Neural cell (in vitro differentiated cells): ENCODE results near the gene PIKFYVE. TPM values are rescaled to one million over a fixed set of nuclear protein-coding genes. Genes with fewer than 3 reads are reported as not detected.

ENCODE experiments used
- H2AFZ ChIP-seq: fragments of 200-600, 300-800 bp; sonication (generic), shearing (Covaris generic); 2 replicates; pipeline ENCODE4 v1.6.0; 2014; ENCODE audit warnings: low read depth, mild to moderate bottlenecking, antibody characterized with exemption, low read length, moderate library complexity
- H3F3A ChIP-seq: fragments of 200-600 bp; shearing (Covaris generic); 2 replicates; pipeline ENCODE4 v1.6.1; 2016; ENCODE audit warnings: mild to moderate bottlenecking, moderate library complexity, mixed read lengths, antibody characterized with exemption, low read length; ENCODE audit not compliant: insufficient read depth, poor library complexity, severe bottlenecking
- H3K27ac ChIP-seq: fragments of 200-600, 300-800 bp; sonication (generic), shearing (Covaris generic); 2 replicates; pipeline ENCODE4 v1.5.1; 2014; ENCODE audit warnings: mild to moderate bottlenecking, low read length, moderate library complexity
- H3K27me3 ChIP-seq: fragments of 300-800, 200-600 bp; sonication (generic), shearing (Covaris generic); 2 replicates; pipeline ENCODE4 v1.6.0; 2014; ENCODE audit warnings: mild to moderate bottlenecking, low read depth, low read length, moderate library complexity; ENCODE audit not compliant: insufficient read depth
- H3K36me3 ChIP-seq: fragments of 300-800, 200-600 bp; sonication (generic), shearing (Covaris generic); 2 replicates; pipeline ENCODE4 v1.5.1; 2014; ENCODE audit warnings: mild to moderate bottlenecking, antibody characterized with exemption, low read length, moderate library complexity; ENCODE audit not compliant: insufficient read depth
- H3K4me2 ChIP-seq: fragments of 300-800, 200-600 bp; sonication (generic), shearing (Covaris generic); 2 replicates; pipeline ENCODE4 v1.6.0; 2014; ENCODE audit warnings: mild to moderate bottlenecking, low read length
- H3K4me3 ChIP-seq: fragments of 300-800, 200-600 bp; sonication (generic), shearing (Covaris generic); 2 replicates; pipeline ENCODE4 v1.5.1; 2014; ENCODE audit warnings: mild to moderate bottlenecking, low read length, moderate library complexity
- H3K79me2 ChIP-seq: fragments of 200-600 bp; shearing (Covaris generic); replicated peaks from 2 replicates; pipeline ENCODE4 v1.6.0; 2014; ENCODE audit warnings: mild to moderate bottlenecking, low read length, moderate library complexity; ENCODE audit not compliant: insufficient read depth
- H3K9ac ChIP-seq: fragments of 300-800, 200-600 bp; sonication (generic), shearing (Covaris generic); 2 replicates; pipeline ENCODE4 v1.6.1; 2016; ENCODE audit warnings: mild to moderate bottlenecking, low read length, mixed read lengths
- H3K9me2 ChIP-seq: fragments of 200-600 bp; shearing (Covaris generic); 2 replicates; pipeline ENCODE4 v1.6.1; 2016; ENCODE audit warnings: mild to moderate bottlenecking, low read length, mixed read lengths; ENCODE audit not compliant: insufficient read depth
- H3K9me3 ChIP-seq: fragments of 200-600, 300-800 bp; sonication (generic), shearing (Covaris generic); 2 replicates; pipeline ENCODE4 v1.6.1; 2016; ENCODE audit warnings: mild to moderate bottlenecking, mixed run types, low read length, moderate library complexity, mixed read lengths
- H4K20me1 ChIP-seq: fragments of 200-600 bp; shearing (Covaris generic); 2 replicates; pipeline ENCODE4 v1.6.1; 2016; ENCODE audit warnings: mild to moderate bottlenecking, mixed run types; ENCODE audit not compliant: insufficient read depth
- EP300 ChIP-seq: fragments of 450-650 bp; conservative IDR thresholded peaks from 2 replicates; pipeline ENCODE4 v1.6.1; 2014; ENCODE audit warnings: antibody characterized with exemption, mild to moderate bottlenecking, moderate library complexity; ENCODE audit not compliant: poor library complexity, severe bottlenecking
- EZH2 ChIP-seq: fragments of 200-600, 300-800 bp; shearing (Covaris generic), sonication (generic); IDR thresholded peaks from 2 replicates; pipeline ENCODE4 v1.6.1; 2014; ENCODE audit warnings: antibody characterized with exemption, low read length, borderline replicate concordance, mild to moderate bottlenecking; ENCODE audit not compliant: insufficient read depth, poor library complexity, severe bottlenecking
- MXI1 ChIP-seq: fragments of 450-650 bp; conservative IDR thresholded peaks from 2 replicates; pipeline ENCODE4 v1.6.1; 2014; ENCODE audit warnings: antibody characterized with exemption, mild to moderate bottlenecking; ENCODE audit not compliant: poor library complexity, severe bottlenecking
- POLR2AphosphoS5 ChIP-seq: IDR thresholded peaks from 2 replicates; pipeline ENCODE4 v1.6.1; 2012
- RAD21 ChIP-seq: fragments of 450-650 bp; conservative IDR thresholded peaks from 2 replicates; pipeline ENCODE4 v1.6.1; 2014; ENCODE audit warnings: antibody characterized with exemption, mild to moderate bottlenecking, moderate library complexity
- SMC3 ChIP-seq: fragments of 450-650 bp; conservative IDR thresholded peaks from 2 replicates; pipeline ENCODE4 v1.6.1; 2014; ENCODE audit warnings: antibody characterized with exemption, mild to moderate bottlenecking, moderate library complexity; ENCODE audit not compliant: poor library complexity
- TAF1 ChIP-seq: IDR thresholded peaks from 2 replicates; pipeline ENCODE4 v1.6.1; 2012; ENCODE audit warnings: low read depth
- polyA plus RNA-seq: library from polyadenylated mRNA; depleted of rRNA; stranded (reverse); fragments of >200 nt; gene quantifications from 2 replicates; pipeline ENCODE4 v1.2.3, GENCODE V29; 2014
- TF ChIP-seq, protein P1 (sequence below): fragments of 450-650 bp; IDR thresholded peaks from 2 replicates; pipeline ENCODE4 v1.5.1; 2014; ENCODE audit warnings: antibody characterized with exemption, mild to moderate bottlenecking, moderate library complexity; ENCODE audit not compliant: poor library complexity, severe bottlenecking
- TF ChIP-seq, protein P2 (sequence below): IDR thresholded peaks from 2 replicates; pipeline ENCODE4 v1.6.1; 2012; ENCODE audit warnings: borderline replicate concordance

Gene PIKFYVE
- polyA plus RNA-seq, 1 donor from 2014 or later: 27.1 TPM

- Histone ChIP-seq H3F3A (no peaks in the 10 kb centered on the region), H3K36me3 (peaks cover 11% of the 10 kb centered on the region), H3K4me2 (no peak overlapping the region), H3K9ac (no peak overlapping the region), H2AFZ (no peak overlapping the region), H3K79me2 (no peaks in the 10 kb centered on the region), H3K9me2 (no peaks in the 10 kb centered on the region), H3K27ac (no peak overlapping the region), H4K20me1 (no peaks in the 10 kb centered on the region), H3K4me3 (no peak overlapping the region), H3K9me3 (no peaks in the 10 kb centered on the region), H3K27me3 (no peaks in the 10 kb centered on the region)
- TF ChIP-seq, protein P1, sequence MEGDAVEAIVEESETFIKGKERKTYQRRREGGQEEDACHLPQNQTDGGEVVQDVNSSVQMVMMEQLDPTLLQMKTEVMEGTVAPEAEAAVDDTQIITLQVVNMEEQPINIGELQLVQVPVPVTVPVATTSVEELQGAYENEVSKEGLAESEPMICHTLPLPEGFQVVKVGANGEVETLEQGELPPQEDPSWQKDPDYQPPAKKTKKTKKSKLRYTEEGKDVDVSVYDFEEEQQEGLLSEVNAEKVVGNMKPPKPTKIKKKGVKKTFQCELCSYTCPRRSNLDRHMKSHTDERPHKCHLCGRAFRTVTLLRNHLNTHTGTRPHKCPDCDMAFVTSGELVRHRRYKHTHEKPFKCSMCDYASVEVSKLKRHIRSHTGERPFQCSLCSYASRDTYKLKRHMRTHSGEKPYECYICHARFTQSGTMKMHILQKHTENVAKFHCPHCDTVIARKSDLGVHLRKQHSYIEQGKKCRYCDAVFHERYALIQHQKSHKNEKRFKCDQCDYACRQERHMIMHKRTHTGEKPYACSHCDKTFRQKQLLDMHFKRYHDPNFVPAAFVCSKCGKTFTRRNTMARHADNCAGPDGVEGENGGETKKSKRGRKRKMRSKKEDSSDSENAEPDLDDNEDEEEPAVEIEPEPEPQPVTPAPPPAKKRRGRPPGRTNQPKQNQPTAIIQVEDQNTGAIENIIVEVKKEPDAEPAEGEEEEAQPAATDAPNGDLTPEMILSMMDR: no peak
- TF ChIP-seq EP300 (no peak), RAD21 (no peak), POLR2AphosphoS5 (no peak), EZH2 (no peak), MXI1 (no peak), TAF1 (no peak), SMC3 (no peak)
- TF ChIP-seq, protein P2, sequence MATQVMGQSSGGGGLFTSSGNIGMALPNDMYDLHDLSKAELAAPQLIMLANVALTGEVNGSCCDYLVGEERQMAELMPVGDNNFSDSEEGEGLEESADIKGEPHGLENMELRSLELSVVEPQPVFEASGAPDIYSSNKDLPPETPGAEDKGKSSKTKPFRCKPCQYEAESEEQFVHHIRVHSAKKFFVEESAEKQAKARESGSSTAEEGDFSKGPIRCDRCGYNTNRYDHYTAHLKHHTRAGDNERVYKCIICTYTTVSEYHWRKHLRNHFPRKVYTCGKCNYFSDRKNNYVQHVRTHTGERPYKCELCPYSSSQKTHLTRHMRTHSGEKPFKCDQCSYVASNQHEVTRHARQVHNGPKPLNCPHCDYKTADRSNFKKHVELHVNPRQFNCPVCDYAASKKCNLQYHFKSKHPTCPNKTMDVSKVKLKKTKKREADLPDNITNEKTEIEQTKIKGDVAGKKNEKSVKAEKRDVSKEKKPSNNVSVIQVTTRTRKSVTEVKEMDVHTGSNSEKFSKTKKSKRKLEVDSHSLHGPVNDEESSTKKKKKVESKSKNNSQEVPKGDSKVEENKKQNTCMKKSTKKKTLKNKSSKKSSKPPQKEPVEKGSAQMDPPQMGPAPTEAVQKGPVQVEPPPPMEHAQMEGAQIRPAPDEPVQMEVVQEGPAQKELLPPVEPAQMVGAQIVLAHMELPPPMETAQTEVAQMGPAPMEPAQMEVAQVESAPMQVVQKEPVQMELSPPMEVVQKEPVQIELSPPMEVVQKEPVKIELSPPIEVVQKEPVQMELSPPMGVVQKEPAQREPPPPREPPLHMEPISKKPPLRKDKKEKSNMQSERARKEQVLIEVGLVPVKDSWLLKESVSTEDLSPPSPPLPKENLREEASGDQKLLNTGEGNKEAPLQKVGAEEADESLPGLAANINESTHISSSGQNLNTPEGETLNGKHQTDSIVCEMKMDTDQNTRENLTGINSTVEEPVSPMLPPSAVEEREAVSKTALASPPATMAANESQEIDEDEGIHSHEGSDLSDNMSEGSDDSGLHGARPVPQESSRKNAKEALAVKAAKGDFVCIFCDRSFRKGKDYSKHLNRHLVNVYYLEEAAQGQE: no peak
These were observed 12.5 kb downstream of the PIKFYVE start for GRCh38 chr2:208278549-208278948.

DNA sequence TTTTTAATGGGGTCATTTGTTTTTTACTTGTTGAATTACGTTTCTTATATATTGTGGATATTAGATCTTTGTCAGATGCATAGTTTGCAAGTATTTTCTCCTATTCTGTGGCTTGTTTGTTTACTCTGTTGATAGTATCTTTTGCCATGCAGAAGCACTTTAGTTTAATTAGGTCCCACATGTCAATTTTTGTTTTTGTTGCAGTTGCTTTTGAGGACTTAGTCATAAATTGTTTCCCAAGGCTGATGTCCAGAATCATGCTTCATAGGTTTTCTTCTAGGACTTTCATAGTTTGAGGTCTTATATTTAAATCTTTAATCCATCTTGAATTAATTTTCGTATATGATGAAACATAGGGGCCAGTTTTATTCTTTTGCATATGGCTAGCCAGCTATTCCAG is 13.2 kb downstream of the PIKFYVE start:
- no peak overlapping the region for H3K4me3 ChIP-seq
- H3K9me3 ChIP-seq: no peaks in the 10 kb centered on the region
- H3K9me2 ChIP-seq: no peaks in the 10 kb centered on the region
- H4K20me1 ChIP-seq: no peaks in the 10 kb centered on the region
- H3K9ac ChIP-seq: no peak overlapping the region
- H3K36me3 ChIP-seq: peaks cover 11% of the 10 kb centered on the region
- no peaks in the 10 kb centered on the region for H3K79me2 ChIP-seq
- no peaks in the 10 kb centered on the region for H3K27me3 ChIP-seq
- H3F3A ChIP-seq: no peaks in the 10 kb centered on the region
- TF ChIP-seq EP300 (no peak), EZH2 (no peak), SMC3 (no peak), RAD21 (no peak), POLR2AphosphoS5 (no peak), MXI1 (no peak), TAF1 (no peak)
- TF ChIP-seq, protein P1: no peak
- TF ChIP-seq, protein P2: no peak
- H3K27ac ChIP-seq: no peak overlapping the region
- H3K4me2 ChIP-seq: no peak overlapping the region
- H2AFZ ChIP-seq: no peak overlapping the region
